Dermis blood vessel endothelial cell (primary cell): ENCODE measurements around the gene DOK6. TPM values are rescaled to one million over a fixed set of nuclear protein-coding genes. Genes with fewer than 3 reads are reported as not detected.

Experiments
- DNase-seq: peaks from one replicate; pipeline ENCODE4 v3.0.0; 2010
- total RNA-seq: library from RNA; depleted of rRNA; stranded (reverse); fragments of >200 nt; gene quantifications from 2 replicates; pipeline ENCODE4 v1.2.3, GENCODE V29; 2014

The DOK6 gene
- total RNA-seq, 1 donor from 2014 or later: under 0.01 TPM

GRCh38 chr18:69556228-69556627 lies 155.5 kb downstream of the DOK6 start:
- no peak for DNase-seq

DNA sequence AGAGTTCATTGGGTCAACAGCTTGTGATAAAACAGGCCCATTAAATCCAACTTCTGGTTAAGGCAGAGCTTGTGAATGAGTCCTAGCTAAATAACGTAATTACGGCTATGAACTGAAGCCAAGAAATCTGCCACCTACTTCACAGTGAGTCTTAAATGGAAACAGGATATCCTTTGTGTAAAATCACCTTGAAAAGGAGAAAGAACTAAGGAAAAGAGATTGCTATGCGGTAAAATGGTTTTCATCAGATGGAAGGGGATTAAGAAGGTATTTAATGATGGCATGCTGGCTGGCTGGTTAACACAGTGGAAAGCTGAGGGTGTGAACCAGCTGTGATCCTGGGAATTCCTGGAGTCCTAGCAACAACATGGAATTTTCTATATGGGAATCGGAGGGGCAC lies 156.6 kb downstream of the DOK6 start:
- DNase-seq: no peak

GRCh38 chr18:69558052-69558451 lies 157.4 kb downstream of the DOK6 start:
- DNase-seq: no peak

GRCh38 chr18:69559604-69560003 lies 158.9 kb downstream of the DOK6 start:
- no peak for DNase-seq

GRCh38 chr18:69564602-69565001 lies 163.9 kb downstream of the DOK6 start:
- DNase-seq: no peak

DNA sequence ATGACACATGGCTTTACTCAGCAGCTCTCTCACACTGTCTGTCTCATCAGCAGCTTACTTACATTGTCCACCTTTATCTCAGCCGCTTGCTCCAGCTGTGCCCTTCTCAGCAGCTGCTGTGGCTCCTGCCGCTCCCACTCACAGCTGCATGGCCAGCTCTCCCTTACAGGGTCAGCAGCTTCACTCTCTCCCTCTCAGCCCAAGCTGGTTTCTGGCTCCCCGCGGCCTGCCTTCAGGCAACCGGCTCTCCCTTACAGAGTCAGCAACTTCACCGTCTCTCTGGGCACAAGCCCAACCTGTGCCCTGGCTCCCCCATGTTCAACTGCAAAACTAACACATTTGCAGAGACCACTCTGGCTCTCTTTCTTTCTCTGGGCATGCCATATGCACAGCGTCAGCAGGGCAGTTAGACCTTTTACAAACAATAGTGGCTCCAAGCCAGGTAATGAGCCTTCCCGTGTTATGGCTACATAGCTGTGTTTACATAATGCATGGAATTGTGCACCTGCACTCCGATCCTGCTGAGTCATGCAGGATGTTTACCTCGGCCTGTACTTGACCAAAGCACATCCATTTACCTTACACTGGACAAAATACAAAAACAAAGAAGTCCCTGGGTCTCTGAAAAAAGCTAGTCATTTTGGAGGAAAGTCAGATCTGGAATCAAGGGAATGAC lies 167.3 kb downstream of the DOK6 start:
- no peak for DNase-seq

DNA sequence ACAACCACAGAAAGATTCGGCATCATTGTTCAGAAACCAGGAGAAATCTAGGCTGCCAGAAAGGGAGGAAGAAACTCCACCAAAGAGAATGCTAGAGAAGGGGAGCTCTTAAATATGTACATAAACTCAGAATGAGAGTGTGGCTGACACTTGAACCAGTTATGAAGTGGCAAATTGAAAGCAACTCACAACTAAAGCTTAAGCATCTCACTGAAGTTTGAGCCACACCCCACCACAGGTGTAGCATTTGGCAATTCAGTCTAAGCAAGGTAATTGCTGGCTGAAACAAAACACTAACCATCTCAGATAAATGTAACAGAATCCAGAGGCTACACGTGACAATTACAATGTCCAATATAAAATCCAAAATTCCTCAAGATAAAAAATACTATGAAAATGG lies 168.4 kb downstream of the DOK6 start:
- no peak for DNase-seq

DNA sequence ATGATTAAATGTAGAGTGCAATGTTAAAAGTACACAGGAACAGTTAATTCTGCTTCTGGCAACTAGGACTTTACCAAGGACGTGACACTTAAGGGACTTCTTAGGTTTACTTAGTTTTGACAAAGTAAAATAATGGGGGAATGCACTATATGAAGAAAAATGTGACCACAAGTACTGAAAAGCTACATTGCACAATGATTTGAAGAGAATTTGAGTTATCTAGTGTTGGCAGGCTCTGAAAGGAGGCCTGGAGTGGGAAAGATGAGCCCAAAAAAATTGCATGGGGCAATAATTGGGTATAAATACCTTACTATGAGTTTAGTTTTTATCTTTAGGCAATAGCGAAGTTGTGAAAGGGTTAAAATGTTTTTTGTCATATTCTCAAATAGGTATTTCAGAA lies 173.7 kb downstream of the DOK6 start:
- no peak for DNase-seq

GRCh38 chr18:69580107-69580506 lies 179.4 kb downstream of the DOK6 start:
- no peak for DNase-seq

- no peak for DNase-seq
These were observed 183.7 kb downstream of the DOK6 start for GRCh38 chr18:69584429-69584828.

DNA sequence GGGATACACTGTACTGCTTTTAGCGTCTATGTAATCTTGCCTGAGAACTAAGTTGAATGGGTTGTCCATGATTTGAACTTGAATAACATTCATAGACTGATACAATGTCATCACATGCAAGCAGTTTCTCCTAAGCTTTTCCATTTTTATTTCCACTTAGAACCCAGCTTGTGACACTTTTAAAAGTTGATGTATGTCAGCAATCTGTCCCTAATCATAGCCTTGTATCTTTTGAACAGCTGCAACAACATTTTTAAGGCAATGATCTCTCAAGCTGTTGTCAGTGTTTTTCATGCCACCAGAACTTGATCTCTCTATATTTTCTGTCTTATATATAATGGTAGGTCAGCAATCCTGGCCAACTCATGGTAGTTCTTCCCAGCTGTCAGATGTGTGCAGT lies 185.0 kb downstream of the DOK6 start:
- DNase-seq: no peak

DNA sequence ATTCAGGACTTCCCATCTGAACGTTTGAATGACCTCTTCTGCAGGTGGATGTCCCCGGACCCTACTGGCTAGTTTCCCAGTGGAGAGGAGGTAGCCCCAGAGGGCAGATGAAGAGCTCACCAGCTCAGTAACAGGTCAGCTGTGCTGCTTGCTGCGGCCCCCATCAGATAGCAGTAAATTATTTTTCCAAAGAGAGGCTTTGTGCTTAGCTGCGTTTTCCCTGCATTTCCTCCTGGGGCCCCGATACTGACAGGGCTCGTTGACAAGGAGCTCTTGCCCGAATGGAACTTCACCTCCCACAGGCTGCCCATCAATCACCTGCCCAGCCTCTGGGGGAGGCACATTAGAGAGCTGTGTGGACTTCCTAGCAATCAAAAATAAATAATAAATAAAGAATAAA lies 185.8 kb downstream of the DOK6 start:
- no peak for DNase-seq

DNA sequence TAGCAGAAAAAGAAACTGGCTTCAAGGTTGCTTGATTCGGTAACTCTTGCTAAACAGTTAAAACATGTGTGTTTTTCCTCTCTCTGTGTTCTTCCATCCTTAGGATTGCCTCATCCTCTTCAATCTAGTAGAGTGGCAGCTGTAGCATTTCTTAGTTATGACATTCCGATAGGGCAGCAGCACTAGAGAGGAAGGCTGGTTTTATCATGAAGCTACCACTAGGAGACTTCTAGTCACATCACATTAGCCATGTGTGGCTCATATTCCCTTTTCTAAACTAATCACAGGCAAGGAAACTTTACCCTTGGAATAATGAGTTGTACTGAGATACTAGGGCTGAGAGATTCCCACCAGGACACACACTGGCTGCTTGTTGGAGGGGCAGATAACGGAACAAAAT lies 187.6 kb downstream of the DOK6 start:
- DNase-seq: no peak

DNA sequence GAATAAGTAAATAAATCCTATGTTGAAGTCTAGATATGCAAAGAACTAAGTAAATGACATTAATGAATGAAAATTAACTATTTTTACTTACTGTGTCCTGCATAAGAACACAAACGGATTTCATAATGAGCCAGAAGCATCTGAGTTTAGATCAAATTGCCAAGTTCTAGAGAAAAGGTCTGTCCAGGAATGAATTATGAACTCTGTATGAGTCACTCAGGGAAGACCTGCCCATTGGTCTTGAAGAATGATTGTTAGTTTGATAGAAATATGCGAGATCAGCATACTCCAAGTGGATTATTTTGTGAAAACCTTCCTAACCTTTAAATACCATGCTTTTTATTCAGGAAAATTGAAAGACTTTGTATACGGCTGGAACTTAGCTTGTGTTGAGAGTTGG lies 189.5 kb downstream of the DOK6 start:
- DNase-seq: no peak

DNA sequence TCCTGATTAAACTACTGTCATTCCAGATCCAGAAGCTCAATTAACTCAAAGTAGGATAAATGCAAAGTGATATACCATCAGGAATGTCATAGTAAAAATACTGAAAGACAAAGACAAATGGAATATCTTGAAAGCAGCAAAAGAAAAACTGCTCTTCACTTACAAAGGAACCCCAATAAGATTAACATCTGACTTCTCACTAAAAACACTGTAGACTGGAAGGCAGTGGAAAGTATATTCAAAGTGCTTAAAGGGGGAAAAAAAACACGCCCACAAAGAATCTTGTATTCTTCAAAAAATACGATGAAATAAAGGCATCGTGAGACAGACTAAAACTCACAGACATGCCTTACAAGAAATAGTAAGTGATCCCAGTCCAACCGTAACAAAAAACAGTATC lies 195.7 kb downstream of the DOK6 start:
- no peak for DNase-seq

DNA sequence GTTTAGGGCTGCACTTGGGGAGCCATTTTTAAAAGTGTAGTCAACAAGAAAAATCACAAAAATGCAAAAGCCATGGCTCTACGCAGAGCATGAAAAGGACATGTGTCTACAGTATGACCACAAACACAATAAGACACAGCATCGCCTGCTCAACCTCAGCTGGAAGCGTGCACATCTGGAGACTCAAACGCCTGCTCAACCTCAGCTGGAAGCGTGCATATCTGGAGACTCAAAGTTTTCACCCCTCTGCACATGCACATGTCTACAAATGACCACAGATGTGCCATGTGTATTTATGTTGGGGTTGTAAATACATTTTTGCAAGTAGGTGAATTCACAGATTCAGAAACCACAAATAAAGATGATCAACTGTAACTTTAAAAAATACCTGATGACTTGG lies 196.9 kb downstream of the DOK6 start:
- DNase-seq: no peak

DNA sequence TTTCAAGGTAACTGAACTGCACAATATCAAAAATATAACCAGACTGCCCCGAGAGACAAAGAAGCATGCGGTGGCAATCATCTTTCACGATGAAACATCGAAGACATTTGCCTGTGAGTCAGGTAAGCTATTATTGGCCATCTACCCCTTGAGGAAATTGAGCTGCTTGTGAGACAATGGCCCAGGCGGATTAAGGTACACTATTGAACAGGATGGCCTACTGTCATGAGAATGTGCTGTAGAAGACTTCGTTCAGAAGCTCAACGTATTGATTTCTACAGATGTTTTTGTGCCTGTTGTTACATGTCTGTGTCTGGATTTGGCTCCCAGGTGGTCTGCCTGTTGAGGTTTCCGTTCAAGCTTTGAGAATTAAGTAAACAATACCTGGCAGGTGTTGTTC lies 198.7 kb downstream of the DOK6 start:
- DNase-seq: no peak

DNA sequence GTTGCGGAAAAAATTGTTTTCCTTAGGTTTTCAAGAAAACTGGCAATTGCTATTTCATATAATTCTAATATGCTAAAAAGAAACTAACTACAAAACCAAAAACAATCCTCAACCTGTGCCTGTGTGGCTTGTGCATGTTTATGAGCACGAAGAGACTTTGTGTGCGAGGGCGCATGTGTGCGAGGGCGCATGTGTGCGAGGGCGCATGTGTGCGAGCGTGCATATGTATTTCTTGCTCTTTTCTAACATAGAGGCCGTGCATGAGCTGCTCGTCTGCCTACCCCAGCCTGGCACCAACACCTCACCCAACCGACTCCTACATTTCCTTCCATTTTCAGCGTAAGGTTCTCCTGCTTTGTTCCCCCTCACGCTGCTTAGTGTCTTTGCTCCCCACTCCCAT lies 211.6 kb downstream of the DOK6 start:
- no peak for DNase-seq

- DNase-seq: no peak
These were observed 215.4 kb downstream of the DOK6 start for GRCh38 chr18:69616114-69616513.

GRCh38 chr18:69617408-69617807 lies 216.7 kb downstream of the DOK6 start:
- no peak for DNase-seq

DNA sequence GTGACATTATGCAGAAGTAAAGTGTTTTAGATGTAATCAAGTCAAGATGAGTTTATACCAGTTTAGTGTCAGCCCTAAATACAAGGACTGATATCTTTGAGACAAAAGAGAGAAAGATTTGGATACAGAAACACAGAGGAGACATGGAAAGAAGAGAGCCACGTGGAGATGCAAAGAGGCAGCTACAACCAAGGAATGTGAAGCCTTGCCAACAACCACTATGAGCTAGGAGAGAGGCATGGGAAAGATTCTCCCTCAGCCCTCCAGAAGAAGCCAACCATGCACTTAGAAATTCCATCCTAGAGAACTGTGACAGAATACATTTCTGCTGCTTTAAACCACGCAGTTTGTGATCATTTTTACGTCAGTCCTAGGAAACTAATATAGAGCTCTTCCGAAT lies 217.2 kb downstream of the DOK6 start:
- DNase-seq: no peak

- DNase-seq: no peak
These were observed 221.5 kb downstream of the DOK6 start for GRCh38 chr18:69622184-69622583.

- DNase-seq: no peak
These were observed 222.3 kb downstream of the DOK6 start for GRCh38 chr18:69622961-69623360.

DNA sequence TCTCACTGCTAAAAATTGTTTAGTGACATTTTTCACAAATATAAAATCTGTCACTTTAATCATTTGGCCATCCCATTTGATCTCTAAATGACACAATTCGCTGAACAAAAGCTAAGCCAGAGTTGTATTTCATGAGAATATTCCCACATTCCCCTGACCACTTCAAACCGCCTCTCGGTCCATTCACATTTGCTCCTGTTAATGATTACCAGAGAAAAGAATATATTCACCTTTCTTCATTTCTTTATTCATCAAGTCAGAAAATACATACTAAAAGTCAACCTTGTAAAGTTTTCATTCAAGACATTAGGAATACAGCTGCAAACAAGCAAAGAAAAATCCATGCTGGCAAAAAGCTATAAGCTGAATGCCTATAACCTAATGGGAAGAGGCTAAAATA lies 225.5 kb downstream of the DOK6 start:
- no peak for DNase-seq

DNA sequence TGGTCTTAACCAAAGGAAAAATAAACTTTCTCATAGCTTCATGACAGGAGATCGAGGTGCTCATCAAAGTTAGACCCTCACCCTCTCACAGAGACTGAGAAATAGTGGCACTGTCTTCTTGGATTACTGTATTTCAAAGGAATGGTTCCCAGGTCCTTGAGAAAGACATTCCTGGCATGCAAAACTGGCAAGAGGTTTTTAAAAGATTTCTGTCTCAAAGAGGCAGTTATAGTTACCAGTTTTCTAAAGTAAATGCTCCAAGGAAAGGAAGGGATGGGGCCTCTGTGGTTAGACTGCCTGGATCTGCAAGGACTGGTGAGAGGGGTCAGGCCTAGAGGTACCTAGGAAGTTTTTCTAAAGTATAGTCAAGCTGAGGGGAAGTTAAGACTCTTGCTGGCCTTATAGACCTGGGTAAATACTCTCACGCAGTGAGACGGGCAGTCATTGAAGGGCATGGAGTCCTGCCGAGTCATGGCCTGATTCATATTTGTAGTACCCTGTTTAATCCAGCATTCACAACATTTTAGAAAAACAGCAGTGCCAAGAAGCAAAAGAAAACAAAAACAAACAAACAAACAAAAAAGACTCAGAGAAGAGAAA lies 226.1 kb downstream of the DOK6 start:
- no peak for DNase-seq
